GM19372 (cell line): ENCODE results near the gene HGS.

Experiments
- ATAC-seq: cut with Tn5 transposase; IDR thresholded peaks from one replicate; pipeline ENCODE4 v1.9.1; 2021; ENCODE audit warnings: mild to moderate bottlenecking, low read depth, moderate library complexity; ENCODE audit not compliant: unreplicated experiment

The HGS gene

DNA sequence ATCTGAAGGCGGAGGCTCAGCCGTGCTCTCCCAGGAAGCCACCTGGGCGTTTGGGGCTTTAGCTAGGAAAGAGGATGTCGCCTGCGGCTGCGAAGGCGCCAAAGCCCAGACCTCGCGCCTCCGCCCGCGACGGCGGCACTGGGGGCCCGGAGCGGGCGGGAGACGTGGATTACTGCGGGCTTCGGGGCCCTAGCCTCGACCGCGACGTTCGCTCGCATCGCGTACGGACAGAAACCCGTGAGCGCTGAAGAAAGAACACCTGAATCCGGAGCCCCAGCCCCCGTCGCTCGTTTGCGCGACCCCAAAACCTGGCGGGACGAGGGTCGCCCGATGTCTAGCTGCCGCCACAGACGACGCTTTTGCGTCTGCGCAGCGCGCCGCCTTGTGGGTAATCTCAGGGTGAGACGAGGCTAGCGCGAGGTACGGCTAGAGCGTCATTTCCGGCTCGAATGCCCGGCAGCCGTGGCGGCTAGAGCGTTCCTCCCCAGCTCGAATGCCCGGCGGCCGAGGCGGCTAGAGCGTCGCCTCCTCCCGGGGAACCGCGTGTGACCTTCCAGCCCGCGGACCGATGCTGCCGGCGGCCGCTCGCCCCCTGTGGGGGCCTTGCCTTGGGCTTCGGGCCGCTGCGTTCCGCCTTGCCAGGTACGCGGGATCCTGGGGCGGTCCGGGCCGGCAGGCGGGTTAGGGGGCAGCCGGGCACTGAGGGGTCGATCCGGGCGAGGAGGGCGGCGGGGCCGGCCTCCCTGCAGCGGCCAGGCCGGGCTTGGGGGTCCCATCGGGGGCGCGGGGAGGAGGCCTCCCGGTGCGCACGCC is 19.3 kb downstream of the HGS start, which contains the start of gene MRPL12:
Gene MRPL12, plus strand, starts transcription at position 434 of the 813 bp plus-strand sequence. Its CDS starts 135 bp downstream, at position 569.
- ATAC-seq: peak; percentile 86

DNA sequence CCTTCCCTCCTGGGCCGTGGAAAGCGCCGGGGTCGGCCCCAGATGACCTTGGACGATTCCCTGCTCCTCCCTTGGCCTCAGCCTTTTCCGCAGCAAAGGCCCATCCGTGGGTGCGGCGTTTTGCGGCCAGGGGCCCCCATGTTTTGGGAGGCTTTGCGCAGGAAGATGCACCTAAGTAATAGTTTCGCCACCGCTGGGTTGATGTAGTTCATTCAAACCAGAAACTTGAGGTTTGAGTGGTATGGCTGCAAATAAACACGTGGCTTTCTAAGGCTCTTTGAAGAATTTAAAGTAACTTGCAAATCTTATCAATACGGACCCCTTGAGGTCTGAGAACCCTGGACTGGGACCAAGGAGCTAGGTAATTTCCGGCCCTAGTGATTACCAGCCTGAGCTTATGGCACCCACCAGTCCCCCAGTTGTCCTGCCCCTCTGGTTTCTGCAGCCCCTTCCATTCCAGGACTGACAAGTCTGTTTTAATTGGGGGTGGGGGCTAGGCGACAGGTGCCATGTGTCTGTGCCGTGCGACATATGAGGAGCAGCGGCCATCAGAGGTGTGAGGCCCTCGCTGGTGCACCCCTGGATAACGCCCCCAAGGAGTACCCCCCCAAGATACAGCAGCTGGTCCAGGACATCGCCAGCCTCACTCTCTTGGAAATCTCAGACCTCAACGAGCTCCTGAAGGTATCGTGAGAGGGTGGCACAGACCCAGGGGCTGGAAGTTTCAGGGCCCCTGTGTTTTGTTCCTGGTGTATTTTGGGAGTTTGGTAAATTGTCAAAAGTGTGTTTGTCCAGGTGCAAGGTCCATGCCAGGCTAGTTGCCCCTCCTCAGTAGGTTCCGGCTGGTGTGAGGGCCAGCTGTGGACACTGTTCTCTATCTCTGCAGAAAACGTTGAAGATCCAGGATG is 20.2 kb downstream of the HGS start:
- no peak for ATAC-seq

DNA sequence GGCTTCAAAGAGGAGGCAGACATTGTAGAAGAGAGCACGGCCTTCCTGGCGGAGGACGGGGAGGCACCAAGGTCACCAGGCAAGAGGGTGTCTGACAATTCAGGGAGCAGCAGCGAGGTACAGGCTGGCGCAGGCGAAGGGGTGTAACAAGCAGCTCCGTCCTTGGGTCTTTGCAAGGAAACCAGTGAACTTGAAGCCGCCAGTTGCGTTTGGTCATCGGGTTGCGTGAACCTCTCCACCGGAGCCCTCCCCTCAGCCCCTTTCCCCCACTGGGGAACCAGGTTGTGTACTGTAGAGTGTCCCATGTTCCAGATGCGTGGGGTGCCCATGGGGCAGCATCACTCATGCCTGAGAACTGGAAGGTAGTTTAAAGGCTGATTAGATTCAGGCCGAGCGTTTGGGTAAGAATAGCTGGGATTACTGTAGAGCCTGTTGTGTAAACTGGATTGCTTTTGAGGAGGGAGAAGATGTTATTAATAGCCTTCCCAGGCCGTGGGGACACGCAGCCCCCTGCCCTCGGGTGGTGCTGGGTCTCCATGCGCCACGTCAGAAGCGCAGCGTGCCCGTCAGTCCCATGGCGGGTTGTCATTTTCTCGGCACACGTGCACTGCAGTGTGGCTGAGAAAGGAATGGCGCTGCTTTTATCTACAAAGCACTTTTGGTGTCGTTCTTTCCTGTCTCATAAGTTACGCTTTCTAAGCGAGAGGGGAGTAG is 21.9 kb downstream of the HGS start:
- ATAC-seq: no peak

DNA sequence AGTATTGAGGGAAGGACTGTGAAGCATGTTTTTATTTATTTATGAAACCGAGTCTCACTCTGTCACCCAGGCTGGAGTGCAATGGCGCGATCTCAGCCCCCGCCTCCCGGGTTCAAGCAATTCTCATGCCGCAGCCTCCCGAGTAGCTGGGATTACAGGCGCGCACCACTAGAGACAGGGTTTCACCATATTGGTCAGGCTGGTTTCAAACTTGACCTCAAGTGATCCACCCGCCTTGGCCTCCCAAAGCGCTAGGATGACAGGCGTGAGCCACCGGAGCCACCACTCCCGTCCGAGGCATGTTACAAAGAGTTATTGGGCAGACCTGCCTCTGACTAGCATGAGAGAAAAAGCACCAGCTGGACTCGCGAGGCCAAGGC is 22.4 kb downstream of the HGS start:
- ATAC-seq: no peak

DNA sequence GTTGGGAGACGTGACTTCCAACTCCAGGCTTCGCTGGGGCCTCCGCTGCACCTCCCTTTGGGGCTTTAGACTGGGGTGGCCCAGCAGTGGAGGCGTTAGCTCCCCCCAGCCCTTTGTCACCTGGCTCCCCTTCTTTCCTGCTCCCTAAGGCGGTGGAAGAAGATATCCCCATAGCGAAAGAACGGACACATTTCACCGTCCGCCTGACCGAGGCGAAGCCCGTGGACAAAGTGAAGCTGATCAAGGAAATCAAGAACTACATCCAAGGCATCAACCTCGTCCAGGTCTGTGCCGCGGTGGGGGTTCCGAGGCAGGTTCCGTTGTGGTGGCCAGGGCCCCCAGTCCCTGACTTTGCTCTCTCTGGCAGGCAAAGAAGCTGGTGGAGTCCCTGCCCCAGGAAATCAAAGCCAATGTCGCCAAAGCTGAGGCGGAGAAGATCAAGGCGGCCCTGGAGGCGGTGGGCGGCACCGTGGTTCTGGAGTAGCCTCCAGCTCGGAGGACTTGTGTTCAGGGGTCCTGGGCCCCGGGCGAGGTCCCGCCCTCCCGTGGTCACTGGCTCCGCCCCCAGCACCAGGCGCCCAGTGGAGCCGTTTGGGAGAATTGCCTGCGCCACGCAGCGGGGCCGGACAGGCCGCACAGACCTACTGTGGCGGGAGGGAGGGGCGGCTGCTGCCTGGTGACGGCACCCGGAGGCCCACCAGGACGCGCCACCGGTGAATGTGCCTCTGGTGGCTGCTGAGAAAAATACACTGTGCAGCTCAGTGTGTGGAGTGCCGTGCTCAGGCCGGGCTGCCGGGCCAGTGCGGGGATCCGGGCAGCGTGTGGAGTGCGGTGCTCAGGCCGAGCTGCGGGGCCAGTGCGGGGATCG is 23.2 kb downstream of the HGS start:
- ATAC-seq: no peak

DNA sequence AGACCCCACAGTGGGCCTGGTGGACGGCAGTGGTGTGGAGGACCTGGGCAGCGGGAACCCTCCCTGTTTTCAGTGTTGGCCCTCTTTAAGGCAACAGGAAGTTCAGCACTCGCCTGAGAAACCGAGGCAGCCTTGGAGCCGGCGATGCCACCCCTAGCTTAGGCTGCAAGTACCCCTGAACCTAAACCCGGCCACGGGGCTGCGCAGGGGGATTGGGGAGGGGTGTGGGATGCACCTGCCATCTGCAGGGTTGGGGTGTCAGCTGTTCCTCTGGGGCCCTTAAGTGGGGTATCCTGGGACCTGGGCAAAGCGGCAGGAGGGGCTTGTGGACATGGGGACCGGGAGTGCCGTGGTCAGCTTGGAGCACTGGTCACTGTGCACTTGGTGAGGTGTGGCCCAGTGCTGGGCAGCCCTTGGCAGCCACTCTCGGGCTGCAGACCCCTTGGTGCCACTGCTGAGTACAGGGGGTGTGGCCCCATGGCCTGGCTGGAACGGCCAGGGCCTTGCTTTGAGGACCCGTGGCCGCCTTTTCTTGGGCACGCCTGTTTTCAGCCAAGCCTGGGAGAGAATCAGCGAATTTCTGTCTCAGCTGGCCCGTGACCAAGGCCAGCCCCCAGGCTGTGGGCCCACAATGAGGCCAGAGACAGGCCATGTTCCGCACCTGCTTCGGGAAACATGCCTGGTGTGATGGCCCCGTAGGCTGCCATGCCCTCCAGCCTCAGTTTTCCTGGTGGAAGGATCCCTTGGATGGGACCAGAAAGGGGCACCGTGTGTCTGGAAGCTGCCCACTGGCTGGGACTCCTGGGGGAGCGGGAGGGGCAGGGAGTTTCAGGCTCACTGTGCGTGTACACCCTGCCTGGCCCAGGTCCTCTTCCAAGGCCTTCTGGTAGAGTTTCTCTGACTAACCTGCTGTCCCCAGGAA is 24.2 kb downstream of the HGS start:
- ATAC-seq: no peak

DNA sequence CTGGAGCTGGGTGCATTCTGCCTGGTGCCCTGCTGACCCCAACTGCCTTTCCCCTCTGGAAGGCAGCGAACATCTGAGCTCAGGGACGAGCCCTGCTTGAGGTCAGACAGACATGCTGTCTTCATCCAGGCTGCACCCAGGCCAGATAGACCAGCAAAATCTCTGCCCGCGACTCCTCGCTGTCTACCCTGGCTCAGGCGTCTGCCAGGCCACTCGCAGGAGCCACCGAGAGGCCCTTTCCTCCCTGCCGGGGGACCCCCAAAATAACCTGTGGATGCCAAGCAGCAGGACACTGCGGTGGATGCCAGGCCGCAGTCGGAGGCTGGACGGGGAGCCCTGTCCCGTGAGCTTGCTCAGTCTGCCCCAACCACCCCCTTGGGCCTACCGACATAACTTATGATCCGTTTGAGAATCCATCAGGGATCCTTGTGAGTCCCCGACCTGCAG is 25.0 kb downstream of the HGS start:
- no peak for ATAC-seq

DNA sequence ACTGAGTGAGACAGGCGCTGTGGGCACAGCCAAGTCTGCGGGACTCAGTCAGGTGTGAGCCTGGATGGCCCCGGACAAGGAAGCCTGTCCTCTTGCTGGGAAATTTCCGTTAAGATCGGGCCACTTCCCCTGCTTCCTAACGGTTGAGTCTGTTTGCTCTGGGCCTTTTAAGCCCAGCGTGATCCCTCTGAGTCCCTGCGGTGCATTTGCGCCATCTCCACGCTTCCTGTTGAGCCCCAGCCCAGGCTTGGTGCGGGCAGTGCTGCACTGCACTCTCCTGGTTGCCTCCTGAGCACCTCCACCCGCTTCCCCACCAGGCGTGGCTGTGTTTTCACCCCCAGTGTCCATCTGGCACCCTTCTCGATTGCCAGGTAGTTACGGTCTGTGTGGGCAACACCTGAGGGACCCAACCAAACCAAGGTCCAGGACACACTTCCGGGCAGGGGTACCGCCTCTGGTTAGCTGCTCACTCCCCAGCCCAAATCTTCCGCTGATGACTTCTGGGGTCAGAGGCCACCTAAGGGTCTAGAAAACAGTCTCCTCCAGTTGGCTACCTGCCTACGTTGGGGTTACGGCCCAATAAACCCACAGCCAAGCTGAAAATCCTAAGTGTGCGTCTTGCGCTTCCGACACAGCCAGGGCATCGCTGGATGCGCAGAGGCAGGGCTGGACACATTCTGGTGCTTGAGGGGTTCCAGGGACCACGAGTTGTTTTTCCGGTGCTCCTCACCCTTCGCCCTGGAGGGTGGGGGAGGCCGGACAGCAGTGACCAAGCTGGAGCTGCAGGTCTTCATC is 26.9 kb downstream of the HGS start:
- no peak for ATAC-seq

DNA sequence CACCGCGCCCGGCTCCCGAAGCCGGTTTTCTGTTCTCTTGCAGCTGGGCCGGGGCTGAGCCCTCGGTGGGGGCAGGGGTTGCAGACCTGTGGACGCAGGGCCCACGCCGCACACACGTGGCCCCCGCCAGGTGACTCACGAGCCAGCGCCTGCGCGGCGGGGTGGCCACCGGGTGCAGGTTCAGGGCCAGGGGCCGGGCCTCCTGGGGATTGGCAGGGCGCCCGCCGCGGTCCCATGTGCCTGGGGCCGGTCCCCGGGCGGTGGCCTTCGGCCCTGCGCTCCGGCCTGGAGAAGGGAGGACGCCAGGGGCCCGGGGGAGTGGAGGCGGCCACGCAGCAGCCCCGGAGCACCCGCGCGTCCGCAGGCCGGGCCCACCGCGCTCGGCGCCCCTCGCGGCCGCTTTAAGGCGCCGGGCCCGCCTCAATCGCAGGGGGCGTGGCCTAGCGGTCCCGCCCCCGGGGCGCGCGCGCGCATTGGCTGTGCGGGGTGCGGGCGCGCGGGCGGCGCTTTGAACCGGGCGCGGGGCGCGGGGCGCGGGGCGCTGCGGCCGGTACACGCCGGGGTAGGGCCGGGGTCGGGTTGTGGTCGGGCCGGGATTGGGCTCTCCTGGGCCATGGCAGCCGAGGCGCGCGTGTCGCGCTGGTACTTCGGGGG is 28.1 kb downstream of the HGS start, which contains the start of gene SLC25A10:
Gene SLC25A10, plus strand, starts transcription at position 471 of the 654 bp plus-strand sequence. Its CDS starts 143 bp downstream, at position 614.
- ATAC-seq: peak; percentile 70

DNA sequence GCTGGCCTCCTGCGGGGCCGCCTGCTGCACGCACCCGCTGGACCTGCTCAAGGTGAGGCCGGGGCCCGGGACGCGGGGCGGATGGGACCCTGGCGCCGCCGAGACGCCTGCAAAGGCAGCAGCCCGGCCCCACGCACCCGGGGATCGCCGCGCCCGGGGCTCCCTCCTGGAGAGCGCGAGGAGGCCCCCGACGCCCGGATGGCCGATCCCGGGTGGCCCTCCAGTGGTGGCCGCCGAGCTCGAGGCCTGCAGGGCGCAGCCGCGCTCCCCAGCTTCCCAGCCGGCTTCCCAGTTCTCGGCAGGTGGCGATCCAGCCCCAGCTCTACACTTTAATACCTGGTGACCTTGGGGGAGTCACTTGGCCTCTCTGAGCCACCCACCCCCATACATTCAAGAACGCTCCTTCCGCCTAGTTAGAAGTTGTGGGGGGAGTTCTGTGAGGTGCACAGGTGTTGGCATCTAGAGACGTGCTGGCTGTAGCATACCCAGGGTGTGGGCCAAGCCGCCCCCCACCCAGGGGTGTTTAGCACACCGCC is 28.7 kb downstream of the HGS start:
- no peak for ATAC-seq

DNA sequence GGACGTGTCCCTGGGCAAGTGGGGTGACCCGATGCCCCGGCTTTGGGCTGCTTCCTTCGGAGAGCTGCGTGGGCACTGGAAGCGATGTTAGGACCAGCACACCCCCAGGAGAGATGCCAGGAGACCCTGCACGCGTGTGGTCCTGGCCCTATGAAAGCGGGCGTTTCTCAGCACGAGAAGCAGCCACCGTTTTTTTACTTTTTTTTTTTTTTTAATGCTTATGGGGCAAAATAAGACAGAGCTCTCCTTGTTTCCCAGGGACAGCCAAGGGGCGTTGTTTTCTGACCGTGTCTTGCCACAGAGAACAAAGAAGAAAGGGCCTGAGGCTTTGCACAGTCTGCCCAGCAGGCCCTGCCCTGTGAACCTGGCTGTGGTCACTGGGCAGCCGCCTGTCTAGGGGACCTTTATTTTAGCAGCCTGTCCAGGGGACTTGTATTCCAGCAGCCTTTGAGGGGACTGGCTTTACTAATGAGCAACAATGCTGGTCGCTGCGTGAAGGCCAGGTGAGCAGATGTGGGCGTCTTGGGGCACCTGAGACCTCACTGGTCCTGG is 29.3 kb downstream of the HGS start:
- no peak for ATAC-seq

DNA sequence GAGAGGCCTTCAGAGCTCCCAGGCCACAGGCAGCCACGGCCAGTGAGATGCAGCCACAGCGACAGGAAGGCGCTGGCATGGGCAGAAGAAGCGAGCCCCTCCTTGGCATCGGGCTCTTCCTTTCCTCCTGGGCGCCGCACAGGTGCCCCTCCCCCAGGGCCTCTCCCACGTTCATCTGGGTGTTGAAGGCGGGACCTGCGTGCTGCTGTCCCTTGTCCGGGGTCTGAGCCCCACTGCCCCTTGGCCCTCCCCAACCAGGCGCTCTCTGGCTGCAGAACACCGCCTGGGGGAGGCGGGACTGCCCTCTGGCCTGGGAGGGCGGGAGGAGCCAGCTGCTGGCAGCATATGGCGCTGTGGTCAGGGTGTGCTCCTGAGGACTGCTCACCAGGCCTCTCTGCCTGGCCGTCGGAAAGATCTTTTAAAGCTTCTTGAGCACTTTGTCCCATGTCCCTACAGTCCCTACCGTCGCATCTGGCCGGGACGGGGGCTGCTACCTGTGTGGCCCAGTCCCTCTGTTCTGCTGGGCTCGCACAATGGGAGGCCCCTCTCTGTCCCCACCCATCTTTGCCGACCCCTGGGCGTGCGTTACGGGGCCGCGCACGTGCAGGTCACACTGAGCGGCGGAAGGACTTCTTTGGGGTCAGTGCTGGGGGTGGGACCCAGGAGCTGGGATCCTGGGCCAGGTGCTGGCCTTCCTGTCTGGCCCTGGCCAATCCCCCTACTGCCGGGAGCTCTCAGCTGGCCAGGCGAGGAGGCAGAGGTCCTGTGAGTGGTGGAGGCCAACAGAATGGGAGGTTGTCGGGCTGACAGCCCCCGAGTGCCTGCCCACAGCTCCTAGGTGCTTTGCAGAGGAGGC is 30.0 kb downstream of the HGS start:
- ATAC-seq: no peak

DNA sequence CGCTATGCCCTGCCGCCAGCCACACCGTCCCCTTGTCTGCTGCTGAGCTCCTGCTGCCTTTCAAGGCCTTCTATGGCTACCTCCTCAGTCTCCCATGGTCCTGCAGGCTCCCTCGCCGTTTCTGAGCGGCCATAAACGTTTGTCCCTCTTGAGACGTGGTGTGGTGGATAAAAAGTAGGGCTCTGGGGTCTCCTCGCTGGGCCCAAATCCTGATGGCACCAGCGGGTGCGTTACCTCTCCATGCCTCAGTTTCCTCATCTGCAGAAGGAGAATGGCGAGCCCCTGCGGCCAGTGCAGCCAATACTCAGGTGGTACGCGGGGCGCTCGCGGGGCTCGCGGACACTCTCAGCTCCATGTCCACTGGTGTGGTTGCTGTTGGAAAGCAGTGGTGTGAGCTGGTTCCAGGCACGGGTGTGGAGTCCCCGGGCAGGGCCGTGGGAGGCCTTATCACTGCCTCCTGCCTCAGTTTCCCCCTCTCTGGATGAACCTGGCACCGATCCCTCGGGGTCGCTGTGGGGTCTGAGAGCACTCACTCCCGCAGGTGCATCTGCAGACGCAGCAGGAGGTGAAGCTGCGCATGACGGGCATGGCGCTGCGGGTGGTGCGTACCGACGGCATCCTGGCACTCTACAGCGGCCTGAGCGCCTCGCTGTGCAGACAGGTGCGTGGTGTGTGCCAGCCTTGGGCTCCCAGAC is 30.7 kb downstream of the HGS start:
- ATAC-seq: no peak

DNA sequence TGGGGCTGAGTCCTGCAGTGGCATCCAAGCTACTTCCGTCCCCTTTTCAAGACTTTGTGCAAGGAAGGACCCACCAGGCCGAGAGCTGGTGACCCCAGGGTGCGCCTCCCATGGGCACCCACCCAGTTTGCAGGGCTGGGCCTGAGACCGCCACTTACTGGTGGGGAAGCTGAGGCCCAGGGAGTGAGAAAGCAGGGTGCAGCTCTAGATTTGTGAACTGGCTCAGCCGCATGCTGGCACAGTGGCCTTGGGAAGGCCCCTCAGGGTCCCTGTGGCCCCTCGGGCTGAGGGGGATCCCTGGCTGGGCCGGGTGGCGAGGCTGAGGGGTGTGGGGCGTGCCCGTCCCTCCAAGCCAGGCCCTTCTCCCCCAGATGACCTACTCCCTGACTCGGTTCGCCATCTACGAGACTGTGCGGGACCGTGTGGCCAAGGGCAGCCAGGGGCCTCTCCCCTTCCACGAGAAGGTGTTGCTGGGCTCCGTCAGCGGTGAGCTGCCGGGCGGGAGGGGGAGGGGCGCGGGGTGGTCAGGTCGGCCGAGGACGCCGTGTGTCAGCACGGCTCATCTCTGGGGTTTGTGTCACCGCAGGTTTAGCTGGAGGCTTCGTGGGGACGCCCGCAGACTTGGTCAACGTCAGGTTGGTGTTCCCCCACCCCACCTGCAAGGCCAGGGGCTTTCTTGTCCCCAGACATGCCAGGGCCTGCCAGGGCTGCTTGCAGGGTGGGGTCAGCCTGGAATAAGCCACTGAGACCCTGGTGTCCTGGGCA is 31.5 kb downstream of the HGS start:
- ATAC-seq: no peak
